HL-60 (cell line): ENCODE measurements around the gene NMRAL1.

Experiments used
- DNase-seq, 2 experiments: peaks; one replicate each; pipeline ENCODE4 v3.0.0-alpha.2; 2010 to 2020; ENCODE audit warnings: low read depth in 1 of 2, low spot score in 1 of 2
- H3K27ac ChIP-seq: fragments of 250-450 bp; sonication (Bioruptor Pico); replicated peaks from 2 replicates; pipeline ENCODE4 v1.5.1; 2020; ENCODE audit warnings: mild to moderate bottlenecking, moderate library complexity
- H3K27me3 ChIP-seq: fragments of 250-450 bp; sonication (Bioruptor Pico); 2 replicates; pipeline ENCODE4 v1.5.1; 2021; ENCODE audit warnings: mild to moderate bottlenecking, moderate library complexity; ENCODE audit not compliant: insufficient read depth, poor library complexity, severe bottlenecking
- H3K4me3 ChIP-seq: replicated peaks from 2 replicates; pipeline ENCODE4 v1.5.1; 2011; ENCODE audit warnings: mild to moderate bottlenecking, control low read depth, low read length; ENCODE audit not compliant: insufficient read depth
- CTCF ChIP-seq: IDR thresholded peaks from one replicate; pipeline ENCODE4 v1.5.1; 2011; ENCODE audit warnings: low read length, control low read depth, inconsistent platforms; ENCODE audit not compliant: insufficient read depth
- GABPA ChIP-seq: IDR thresholded peaks from 2 replicates; pipeline ENCODE4 v1.6.1; 2012; ENCODE audit warnings: low read depth
- POLR2AphosphoS5 ChIP-seq: IDR thresholded peaks from 2 replicates; pipeline ENCODE4 v1.6.1; 2012; ENCODE audit warnings: low read depth
- REST ChIP-seq: IDR thresholded peaks from 2 replicates; pipeline ENCODE4 v1.6.1; 2012; ENCODE audit warnings: low read depth; ENCODE audit not compliant: insufficient replicate concordance
- SPI1 ChIP-seq: IDR thresholded peaks from 2 replicates; pipeline ENCODE4 v1.6.1; 2012; ENCODE audit warnings: low read depth, mild to moderate bottlenecking, borderline replicate concordance

NMRAL1 gene

GRCh38 chr16:4435337-4436067, 38.9 kb downstream of the NMRAL1 start:
- no peak for DNase-seq
- Histone ChIP-seq H3K4me3 (no peak overlapping the region), H3K27me3 (no peaks in the 10 kb centered on the region), H3K27ac (no peak overlapping the region)
- TF ChIP-seq SPI1, result no peak
- TF ChIP-seq REST, result no peak
- TF ChIP-seq GABPA, result no peak
- TF ChIP-seq CTCF, result no peak
- TF ChIP-seq POLR2AphosphoS5, result no peak

DNA sequence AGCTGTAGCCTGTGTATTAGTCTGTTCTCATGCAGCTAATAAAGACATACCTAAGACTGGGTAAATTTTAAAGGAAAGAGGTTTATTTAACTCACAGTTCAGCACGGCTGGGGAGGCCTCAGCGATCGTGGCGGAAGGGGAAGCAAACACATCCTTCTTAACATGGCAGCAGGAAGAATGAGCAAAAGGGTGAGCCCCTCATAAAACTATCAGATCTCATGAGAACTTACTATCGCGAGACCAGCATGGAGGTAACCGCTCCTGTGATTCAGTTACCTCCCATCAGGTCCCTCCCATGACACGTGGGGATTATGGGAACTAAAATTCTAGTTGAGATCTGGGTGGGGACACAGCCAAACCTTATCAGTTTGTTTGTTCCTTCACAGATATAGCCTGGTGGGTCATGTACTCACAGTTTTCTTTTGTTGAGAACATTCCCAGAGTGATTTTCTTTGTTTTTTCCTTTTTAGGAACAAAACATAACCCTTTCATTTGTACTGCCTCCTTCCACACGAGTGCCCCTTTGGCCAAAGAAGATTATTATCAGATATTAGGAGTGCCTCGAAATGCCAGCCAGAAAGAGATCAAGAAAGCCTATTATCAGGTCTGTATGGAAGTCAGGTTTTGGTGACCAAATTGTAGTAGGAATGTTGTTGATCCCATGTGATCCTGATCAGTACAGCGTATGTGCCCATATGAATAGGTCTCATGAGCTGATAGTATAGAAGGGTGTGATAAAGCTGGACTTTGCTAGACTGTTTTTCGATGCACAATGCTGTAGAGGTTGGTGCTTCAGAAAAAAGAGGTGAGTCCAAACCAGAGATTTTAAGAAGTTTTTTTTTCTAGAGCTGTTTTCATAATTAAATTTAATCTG, 40.3 kb downstream of the NMRAL1 start:
- H3K27ac ChIP-seq, result no peak overlapping the region
- DNase-seq, result no peak
- no peak overlapping the region for H3K4me3 ChIP-seq
- H3K27me3 ChIP-seq, result no peaks in the 10 kb centered on the region
- TF ChIP-seq REST (no peak), GABPA (no peak), SPI1 (no peak), CTCF (no peak)

DNA sequence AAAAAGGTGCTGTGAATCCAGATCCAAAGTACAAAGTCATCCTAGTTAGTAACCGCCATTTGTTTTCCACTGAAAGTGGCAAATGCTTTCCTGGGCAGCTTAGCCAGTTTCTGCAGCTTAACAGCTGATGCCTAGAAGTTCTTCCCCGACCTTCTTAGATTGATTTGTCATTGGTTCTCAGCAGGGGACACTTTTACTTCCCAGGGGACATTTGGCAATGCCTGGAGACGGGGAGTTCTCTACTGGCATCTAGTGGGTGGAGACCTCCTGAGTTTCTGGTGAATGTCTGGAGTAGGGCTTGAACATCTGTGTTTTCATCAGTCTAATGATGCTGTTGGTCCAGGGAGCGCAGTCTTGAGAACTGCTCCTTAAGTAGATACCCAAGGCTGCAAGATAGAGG, 41.2 kb downstream of the NMRAL1 start:
- no peak for DNase-seq
- TF ChIP-seq REST, result no peak
- no peak for TF ChIP-seq POLR2AphosphoS5
- TF ChIP-seq CTCF, result no peak
- no peak for TF ChIP-seq GABPA
- no peak for TF ChIP-seq SPI1
- no peak overlapping the region for H3K4me3 ChIP-seq
- H3K27ac ChIP-seq, result no peak overlapping the region
- H3K27me3 ChIP-seq, result no peaks in the 10 kb centered on the region
